K562 (cell line): ENCODE measurements around the gene SGMS1. TPM values are rescaled to one million over a fixed set of nuclear protein-coding genes. Genes with fewer than 3 reads are reported as not detected.

Source experiments
- BRF1 ChIP-seq: IDR thresholded peaks from 3 replicates; pipeline ENCODE4 v1.6.1; 2011; ENCODE audit warnings: borderline replicate concordance, mild to moderate bottlenecking; ENCODE audit not compliant: insufficient read length; ENCODE audit errors: extremely low read depth
- CCNT2 ChIP-seq: IDR thresholded peaks from 2 replicates; pipeline ENCODE4 v1.6.1; 2011; ENCODE audit warnings: borderline replicate concordance, low read depth, mild to moderate bottlenecking, moderate library complexity, mixed read lengths, low read length; ENCODE audit not compliant: insufficient read length; ENCODE audit errors: extremely low read depth
- CREB1 ChIP-seq, 2 experiments: sonication (generic) in 1 of 2; formaldehyde crosslinking in 1 of 2; IDR thresholded peaks; 2 replicates each; pipeline versions ENCODE4 v1.6.1 to v1.8.0; 2012 to 2022; ENCODE audit warnings: inconsistent platforms in 1 of 2, mild to moderate bottlenecking in 1 of 2, missing genetic modification reagents in 1 of 2, moderate library complexity in 1 of 2
- DLX4 ChIP-seq: fragments of 250-450 bp; sonication (Bioruptor Pico); IDR thresholded peaks from 2 replicates; pipeline ENCODE4 v1.6.1; 2021; ENCODE audit warnings: mild to moderate bottlenecking
- E2F6 ChIP-seq, 2 experiments: IDR thresholded peaks; 2 replicates each; pipeline ENCODE4 v1.6.1; 2011; ENCODE audit warnings: borderline replicate concordance in 1 of 2, control low read depth in 1 of 2, low read depth in 1 of 2, low read length in 1 of 2, mild to moderate bottlenecking in 1 of 2, mixed read lengths in 1 of 2, moderate library complexity in 1 of 2; ENCODE audit not compliant: insufficient read depth in 1 of 2, insufficient read length in 1 of 2, poor library complexity in 1 of 2, severe bottlenecking in 1 of 2; ENCODE audit errors: extremely low read depth in 1 of 2
- EZH2 ChIP-seq: IDR thresholded peaks from 2 replicates; pipeline ENCODE4 v1.6.1; 2012; ENCODE audit warnings: low read depth, mild to moderate bottlenecking, inconsistent platforms, low read length, borderline replicate concordance
- FOXA1 ChIP-seq: fragments of 450-650 bp; IDR thresholded peaks from 2 replicates; pipeline ENCODE4 v1.6.1; 2016; ENCODE audit warnings: mild to moderate bottlenecking, borderline replicate concordance
- NR2F6 ChIP-seq: fragments of 450-650 bp; formaldehyde crosslinking; IDR thresholded peaks from 2 replicates; pipeline ENCODE4 v1.4.0; 2020; ENCODE audit warnings: mild to moderate bottlenecking
- SIN3A ChIP-seq, 2 experiments: fragments of 150-350 bp in 1 of 2; IDR thresholded peaks; 2 replicates each; pipeline ENCODE4 v1.6.1; 2011 to 2016; ENCODE audit warnings: borderline replicate concordance in 2 of 2, low read depth in 2 of 2, low read length in 2 of 2, mild to moderate bottlenecking in 2 of 2, moderate library complexity in 2 of 2; ENCODE audit not compliant: control insufficient read depth in 1 of 2
- STAT5A ChIP-seq: IDR thresholded peaks from 2 replicates; pipeline ENCODE4 v1.6.1; 2012; ENCODE audit warnings: low read length, inconsistent platforms, borderline replicate concordance
- YY1 ChIP-seq, 3 experiments: IDR thresholded peaks; 2 replicates each; pipeline ENCODE4 v1.6.1; 2011; ENCODE audit warnings: low read length in 2 of 3, mild to moderate bottlenecking in 2 of 3, moderate library complexity in 2 of 3, borderline replicate concordance in 1 of 3, control low read depth in 1 of 3, low read depth in 1 of 3; ENCODE audit not compliant: insufficient read depth in 3 of 3, insufficient replicate concordance in 2 of 3, control insufficient read depth in 1 of 3, insufficient read length in 1 of 3; ENCODE audit errors: extremely low read depth in 1 of 3
- ZNF263 ChIP-seq: sonication (generic); formaldehyde crosslinking; IDR thresholded peaks from 2 replicates; pipeline ENCODE4 v1.8.0; 2022; ENCODE audit warnings: mild to moderate bottlenecking, missing genetic modification reagents, borderline replicate concordance
- ZNF655 ChIP-seq: fragments of 250-450 bp; sonication (Bioruptor Pico); IDR thresholded peaks from 2 replicates; pipeline ENCODE4 v1.5.0; 2021
- polyA plus RNA-seq, 8 experiments: library from polyadenylated mRNA; depleted of rRNA in 4 of 8; stranded (reverse) in 5 of 8; unstranded in 3 of 8; fragments of >200 nt; fragmentation: Nextera tagmentation in 2 of 8; fragmentation: Illumina TruSeq in 1 of 8; extraction: Ambion mirVana in 2 of 8; extraction: Trizol in 1 of 8; gene quantifications; 2 replicates each; pipeline versions ENCODE4 v1.2.1 to v1.2.3, GENCODE V29; 2011 to 2014; ENCODE audit warnings: inconsistent platforms in 1 of 8, missing spikeins in 1 of 8
- total RNA-seq, 7 experiments: library from RNA; depleted of rRNA in 6 of 7; stranded (reverse); fragments of >200 nt in 6 of 7; fragmentation: Illumina TruSeq in 2 of 7; extraction: Trizol in 2 of 7; gene quantifications; 2 replicates each; pipeline versions ENCODE4 v1.2.1 to v1.2.3, GENCODE V29; 2011 to 2021; ENCODE audit warnings: low replicate concordance in 1 of 7
- TF ChIP-seq, protein P1 (sequence below), 2 experiments: fragments of 250-450 bp in 1 of 2; fragments of 450-650 bp in 1 of 2; sonication (Bioruptor Pico) in 1 of 2; IDR thresholded peaks; 2 replicates each; pipeline versions ENCODE4 v1.6.1 to v1.8.0; 2016 to 2021; ENCODE audit warnings: mild to moderate bottlenecking in 2 of 2, moderate library complexity in 2 of 2, missing compliant biosample characterization in 1 of 2, missing genetic modification characterization in 1 of 2
- TF ChIP-seq, protein P2 (sequence below): sonication (generic); formaldehyde crosslinking; IDR thresholded peaks from 2 replicates; pipeline ENCODE4 v1.9.0; 2022; ENCODE audit warnings: mild to moderate bottlenecking, missing genetic modification reagents
- TF ChIP-seq, protein P3 (sequence below): sonication (generic); formaldehyde crosslinking; IDR thresholded peaks from 2 replicates; pipeline ENCODE4 v1.8.0; 2023; ENCODE audit warnings: mild to moderate bottlenecking, missing genetic modification reagents

The SGMS1 gene
- total and polyA plus RNA-seq, 9 of the 15 experiments (the other 6 are each of a cell fraction or from before 2014, with no cell fraction given): 22.6 to 232 (median 82.2) TPM

- TF ChIP-seq E2F6 (IDR thresholded peaks at IDR 0.05; ENCODE audit: borderline replicate concordance in 1 of 2, extremely low read depth in 1 of 2, insufficient read depth in 1 of 2, insufficient read length in 1 of 2, low read depth in 1 of 2, low read length in 1 of 2, poor library complexity in 1 of 2, severe bottlenecking in 1 of 2) (peak; percentile 63), NR2F6 (CRISPR knock-in tag) (no peak), ZNF263 (CRISPR knock-in tag) (peak; percentile 77), YY1 (IDR thresholded peaks at IDR 0.05; ENCODE audit: borderline replicate concordance in 1 of 3, control insufficient read depth in 1 of 3, extremely low read depth in 1 of 3, insufficient read depth in 3 of 3, insufficient read length in 1 of 3, insufficient replicate concordance in 2 of 3, low read depth in 1 of 3, low read length in 2 of 3) (no peak), EZH2 (no peak), FOXA1 (no peak), CCNT2 (no peak), CREB1 (IDR thresholded peaks at IDR 0.05) (peak; percentile 48; the same call in 1 of the 2 replicates), CREB1 (CRISPR knock-in tag; IDR thresholded peaks at IDR 0.05) (peak; percentile 64), DLX4 (CRISPR knock-in tag) (no peak), SIN3A (IDR thresholded peaks at IDR 0.05; ENCODE audit: borderline replicate concordance in 2 of 2, control insufficient read depth in 1 of 2, low read depth in 2 of 2, low read length in 2 of 2) (peak in 1 of 2 experiments; percentile 67; a peak in 2 of 4 replicates), BRF1 (no peak), STAT5A (no peak), ZNF655 (CRISPR knock-in tag) (no peak)
- TF ChIP-seq, protein P1, sequence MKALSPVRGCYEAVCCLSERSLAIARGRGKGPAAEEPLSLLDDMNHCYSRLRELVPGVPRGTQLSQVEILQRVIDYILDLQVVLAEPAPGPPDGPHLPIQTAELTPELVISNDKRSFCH (CRISPR knock-in tag; IDR thresholded peaks at IDR 0.05): no peak
- TF ChIP-seq, protein P1 (tag; IDR thresholded peaks at IDR 0.05): no peak
- TF ChIP-seq, protein P2, sequence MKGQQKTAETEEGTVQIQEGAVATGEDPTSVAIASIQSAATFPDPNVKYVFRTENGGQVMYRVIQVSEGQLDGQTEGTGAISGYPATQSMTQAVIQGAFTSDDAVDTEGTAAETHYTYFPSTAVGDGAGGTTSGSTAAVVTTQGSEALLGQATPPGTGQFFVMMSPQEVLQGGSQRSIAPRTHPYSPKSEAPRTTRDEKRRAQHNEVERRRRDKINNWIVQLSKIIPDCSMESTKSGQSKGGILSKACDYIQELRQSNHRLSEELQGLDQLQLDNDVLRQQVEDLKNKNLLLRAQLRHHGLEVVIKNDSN (CRISPR knock-in tag): peak; percentile 6; the same call in 1 of the 2 replicates
- TF ChIP-seq, protein P3, sequence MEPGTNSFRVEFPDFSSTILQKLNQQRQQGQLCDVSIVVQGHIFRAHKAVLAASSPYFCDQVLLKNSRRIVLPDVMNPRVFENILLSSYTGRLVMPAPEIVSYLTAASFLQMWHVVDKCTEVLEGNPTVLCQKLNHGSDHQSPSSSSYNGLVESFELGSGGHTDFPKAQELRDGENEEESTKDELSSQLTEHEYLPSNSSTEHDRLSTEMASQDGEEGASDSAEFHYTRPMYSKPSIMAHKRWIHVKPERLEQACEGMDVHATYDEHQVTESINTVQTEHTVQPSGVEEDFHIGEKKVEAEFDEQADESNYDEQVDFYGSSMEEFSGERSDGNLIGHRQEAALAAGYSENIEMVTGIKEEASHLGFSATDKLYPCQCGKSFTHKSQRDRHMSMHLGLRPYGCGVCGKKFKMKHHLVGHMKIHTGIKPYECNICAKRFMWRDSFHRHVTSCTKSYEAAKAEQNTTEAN (CRISPR knock-in tag): no peak
Observed at GRCh38 chr10:50621968-50622705, 1.6 kb downstream of the SGMS1 start (continued).
